ENCODE results near the gene BAG3.

Gene BAG3

DNA sequence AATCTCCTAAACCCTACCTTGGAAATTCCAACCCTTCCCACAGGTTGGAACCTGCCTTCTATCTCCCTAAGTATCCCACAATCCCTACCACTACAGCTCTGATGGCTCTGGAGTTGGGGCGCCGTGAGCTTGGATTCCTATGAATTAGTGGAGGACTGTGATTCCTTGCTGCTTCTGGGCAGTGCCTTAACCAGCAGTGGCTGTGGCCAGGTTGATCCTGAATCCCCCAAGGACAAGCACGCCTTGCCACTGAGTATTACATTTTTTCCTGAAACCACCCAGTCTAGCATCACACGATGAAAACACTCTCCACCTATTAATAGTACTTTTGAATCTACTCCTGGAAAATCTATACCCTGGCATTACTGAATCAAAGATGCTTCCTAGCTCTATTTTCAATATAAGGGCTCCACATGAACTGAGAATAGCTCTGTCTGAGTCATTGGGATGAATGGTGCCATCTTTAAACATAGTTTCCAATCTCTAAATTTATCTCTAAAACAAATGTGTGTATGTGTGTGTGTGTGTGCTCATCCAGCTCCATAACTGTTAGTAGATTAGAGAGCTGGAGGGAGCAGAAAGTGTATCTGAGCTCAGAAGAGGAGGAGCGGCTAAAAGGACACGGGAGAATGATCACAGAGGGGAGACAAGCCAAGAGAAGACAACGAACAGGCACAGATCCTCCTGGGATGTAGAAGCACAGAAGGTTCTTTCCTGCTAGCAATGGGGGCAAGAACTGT is 62.7 kb downstream of the BAG3 start:
- TF ChIP-seq ZNF274 (IDR thresholded peaks at IDR 0.05; ENCODE audit: low read depth, low read length) = no peak
- no peak overlapping the region for H3K4me3 ChIP-seq (ENCODE audit: low read length)

DNA sequence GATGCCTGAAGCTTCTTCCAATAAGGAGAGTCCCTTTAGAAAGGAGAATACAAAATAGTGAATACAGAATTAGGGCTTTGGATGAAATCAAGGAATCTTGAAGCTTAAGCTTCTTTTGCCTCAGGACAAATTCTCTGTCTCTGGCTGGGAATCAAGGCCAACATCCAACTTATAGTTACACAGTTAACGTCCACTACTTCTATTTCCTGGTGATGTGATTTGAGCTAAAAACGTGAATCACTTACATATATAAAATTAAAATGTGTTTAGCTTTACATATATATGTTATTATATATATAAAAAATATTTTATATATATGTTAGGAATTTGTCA is 63.3 kb downstream of the BAG3 start:
- TF ChIP-seq ZNF274 (IDR thresholded peaks at IDR 0.05; ENCODE audit: low read depth, low read length) = no peak
- no peak overlapping the region for H3K4me3 ChIP-seq (ENCODE audit: low read length)

DNA sequence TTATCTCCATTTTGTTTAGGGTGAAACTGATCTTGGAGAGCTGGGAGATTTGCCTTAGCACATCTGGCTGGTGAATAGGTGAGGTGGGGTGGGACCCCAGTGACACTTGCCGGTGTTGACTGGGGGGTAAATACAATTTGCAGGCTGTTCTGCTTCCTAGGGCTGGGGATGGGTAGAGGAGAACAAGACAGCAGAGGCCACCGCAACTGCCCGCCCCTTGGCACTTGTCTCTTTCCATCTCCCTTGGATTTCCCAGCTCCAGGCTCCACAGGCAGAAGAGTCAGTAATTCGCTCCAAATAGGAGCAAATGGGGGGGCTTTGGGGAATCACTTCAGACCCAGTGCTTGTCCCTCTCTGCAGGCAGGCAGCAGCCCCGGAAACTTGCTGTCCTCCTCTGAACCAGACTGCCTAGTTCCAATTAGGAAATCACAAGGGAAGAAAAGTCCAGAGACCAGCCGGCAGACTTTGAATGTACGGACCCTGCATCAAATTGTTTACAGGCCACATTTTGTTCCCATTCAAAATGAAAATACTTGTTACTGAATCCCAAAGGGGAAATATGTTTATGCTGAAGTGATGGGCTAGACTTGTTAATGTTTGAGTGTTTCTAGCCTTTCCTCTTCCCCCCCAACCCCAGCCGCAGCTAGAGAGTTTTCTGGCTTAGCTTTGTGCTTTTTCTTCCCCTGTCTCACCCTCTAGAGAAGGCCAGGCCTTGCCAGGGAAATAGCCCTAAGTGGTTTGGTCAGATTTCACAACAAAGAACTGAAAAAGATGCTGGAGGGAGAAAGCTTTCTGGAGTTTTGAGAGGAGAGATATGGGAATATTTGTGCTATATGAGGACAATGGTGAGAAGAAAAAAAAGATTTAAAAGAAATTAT is 64.7 kb downstream of the BAG3 start:
- TF ChIP-seq ZNF274 (IDR thresholded peaks at IDR 0.05; ENCODE audit: low read depth, low read length) = no peak
- H3K4me3 ChIP-seq (ENCODE audit: low read length) = no peak overlapping the region

DNA sequence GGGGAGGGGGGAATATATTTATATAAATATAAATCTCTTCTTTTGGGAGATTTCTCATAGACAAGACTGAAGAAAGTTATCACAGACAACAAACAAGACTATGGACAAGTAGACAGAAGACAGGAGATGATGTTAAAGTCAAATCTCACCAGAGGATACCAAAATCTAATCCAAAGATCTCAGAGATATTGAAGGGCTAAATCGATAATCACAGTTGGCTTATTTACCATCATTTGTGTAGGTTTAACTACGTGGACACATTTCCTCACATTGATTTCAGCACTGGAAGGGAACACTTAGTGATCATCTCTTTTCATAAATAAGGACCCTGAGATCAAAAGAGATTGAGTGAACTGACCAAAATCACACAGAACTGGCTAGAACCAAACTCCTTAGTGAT is 72.0 kb downstream of the BAG3 start:
- TF ChIP-seq ZNF274 (IDR thresholded peaks at IDR 0.05; ENCODE audit: low read depth, low read length) = no peak
- no peak overlapping the region for H3K4me3 ChIP-seq (ENCODE audit: low read length)

DNA sequence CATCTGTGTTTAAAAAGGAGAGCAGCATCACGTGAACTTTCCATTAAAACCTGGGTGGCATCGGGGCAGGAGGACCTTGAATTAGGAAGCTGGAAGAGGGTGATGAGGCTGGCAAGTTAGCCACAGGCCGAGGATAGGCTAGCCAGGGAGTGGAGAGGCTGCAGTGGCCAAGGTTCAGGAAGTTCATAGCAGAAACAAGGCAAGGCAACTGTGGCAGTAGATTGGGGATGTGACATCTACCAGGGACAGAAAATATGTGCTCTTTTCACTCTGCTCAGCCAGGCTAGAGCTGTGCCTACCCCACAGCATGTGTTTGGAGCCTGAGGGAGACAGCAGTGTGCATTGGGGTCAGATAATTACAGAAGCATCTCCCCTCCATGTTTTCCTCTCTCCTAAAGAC is 72.4 kb downstream of the BAG3 start:
- H3K4me3 ChIP-seq (ENCODE audit: low read length) = no peak overlapping the region

DNA sequence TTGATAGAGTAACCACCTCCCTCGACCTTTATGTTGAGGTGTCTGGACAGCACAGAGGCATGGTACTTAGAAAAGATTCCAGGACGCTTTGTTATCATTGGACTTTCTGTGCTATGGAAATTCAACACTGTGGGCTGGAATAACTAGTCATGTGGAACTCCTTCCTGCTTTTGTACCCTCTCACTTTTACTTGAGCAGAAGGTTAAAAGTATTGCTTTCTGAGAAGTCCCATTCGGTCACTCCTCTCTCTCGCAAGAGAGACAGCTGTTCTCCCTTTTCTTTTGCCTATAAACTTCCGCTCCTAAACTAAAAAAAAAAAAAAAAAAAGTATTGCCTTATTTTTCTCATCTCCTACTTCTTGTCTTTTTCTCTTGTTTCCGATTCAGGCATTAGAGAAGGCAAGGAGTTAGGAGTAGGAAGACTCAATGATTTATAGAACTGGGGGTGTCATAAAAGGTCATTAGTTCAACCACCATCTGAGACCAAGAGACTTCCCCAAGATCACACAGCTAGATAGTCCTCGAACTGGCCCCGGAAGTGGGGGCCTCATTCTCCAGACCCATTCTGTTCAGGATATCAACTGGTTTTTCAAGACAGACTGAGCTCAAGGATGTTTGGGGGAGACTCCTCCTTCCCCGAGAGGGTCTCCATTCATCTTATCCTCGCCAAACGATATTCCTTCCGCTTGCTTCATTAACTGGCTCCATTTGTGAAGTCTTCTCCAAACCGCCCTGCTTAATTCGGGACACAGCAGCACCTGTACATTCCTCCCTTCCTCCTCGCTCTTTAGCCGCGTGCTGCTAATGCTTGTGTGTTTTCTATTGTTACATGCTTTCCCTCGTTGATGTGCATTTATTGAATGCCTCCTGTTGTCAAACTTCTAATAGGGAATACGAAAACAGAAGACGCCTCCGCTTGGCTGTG is 73.7 kb downstream of the BAG3 start:
- H3K4me3 ChIP-seq (ENCODE audit: low read length) = peak overlapping the region; percentile 64; the same call in 1 of the 2 replicates
- TF ChIP-seq ZNF274 (IDR thresholded peaks at IDR 0.05; ENCODE audit: low read depth, low read length) = no peak

More for the DNA sequence above, 72.4 kb downstream of the BAG3 start:
- no peak for TF ChIP-seq ZNF274 (IDR thresholded peaks at IDR 0.05; ENCODE audit: low read depth, low read length)

DNA sequence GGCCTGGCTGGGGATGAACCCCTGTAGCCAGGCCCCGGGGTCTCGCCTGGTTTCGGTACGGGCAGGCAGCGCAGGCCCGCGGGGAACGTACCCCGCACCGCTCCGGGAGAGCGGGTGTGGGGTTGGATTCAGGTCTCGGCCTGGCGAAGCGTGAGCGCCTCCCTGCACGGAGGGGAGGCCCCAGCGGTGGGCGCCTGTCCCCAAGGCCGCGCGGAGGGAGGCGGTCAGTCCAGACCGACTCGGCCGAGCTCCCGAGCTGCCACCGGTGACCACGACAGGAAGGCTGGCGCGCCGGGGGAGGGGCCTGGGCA is 74.3 kb downstream of the BAG3 start:
- no peak for TF ChIP-seq ZNF274 (IDR thresholded peaks at IDR 0.05; ENCODE audit: low read depth, low read length)
- H3K4me3 ChIP-seq (ENCODE audit: low read length) = peak overlapping the region; percentile 64; the same call in 1 of the 2 replicates

DNA sequence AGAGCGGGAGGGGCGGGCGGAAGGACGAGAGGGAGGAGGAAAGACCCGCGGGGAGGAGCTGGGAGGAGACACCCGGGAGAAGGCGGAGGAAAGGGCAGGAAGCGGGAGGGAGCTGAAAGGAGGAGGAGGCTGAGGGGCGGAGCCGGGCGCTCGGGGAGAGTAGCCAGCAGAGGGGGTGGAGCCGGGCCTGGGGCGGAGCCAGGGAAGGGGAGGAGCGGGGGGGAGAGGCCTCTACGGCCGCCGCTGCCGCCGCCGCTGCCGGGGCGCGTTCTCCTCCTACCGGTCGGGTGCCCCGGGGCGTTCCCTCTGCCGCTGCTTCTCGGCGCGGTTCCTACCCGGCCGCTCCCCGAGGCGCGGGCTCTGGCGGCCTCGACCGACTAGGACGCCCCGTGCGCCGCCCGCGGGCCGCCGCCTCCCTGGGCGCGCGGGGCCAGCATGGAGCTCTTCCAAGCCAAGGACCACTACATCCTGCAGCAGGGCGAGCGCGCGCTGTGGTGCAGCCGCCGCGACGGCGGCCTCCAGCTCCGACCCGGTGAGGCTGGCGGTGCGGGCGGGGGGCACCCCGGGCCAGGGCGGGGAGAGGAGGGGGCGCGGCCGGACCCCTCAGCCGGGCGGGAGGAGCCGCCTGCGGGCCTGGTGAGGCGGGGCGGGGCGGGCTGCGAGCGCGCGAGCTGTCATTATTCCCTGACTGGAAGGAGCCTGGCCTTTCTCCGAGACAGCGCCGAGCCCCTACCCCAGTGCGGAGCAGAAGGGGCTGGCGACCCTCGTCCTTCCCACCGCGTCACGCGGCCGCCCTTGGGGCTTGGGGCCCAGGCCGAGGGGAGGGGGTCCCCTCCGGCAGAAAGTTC is 74.9 kb downstream of the BAG3 start, which contains the start of gene INPP5F:
Gene INPP5F (plus strand): TSS at position 223 of the 848 bp plus-strand sequence. CDS start 213 bp downstream, at position 436.
- H3K4me3 ChIP-seq (ENCODE audit: low read length) = peak within 1 kb of the TSS; percentile 67
- TF ChIP-seq ZNF274 (IDR thresholded peaks at IDR 0.05; ENCODE audit: low read depth, low read length) = no peak

DNA sequence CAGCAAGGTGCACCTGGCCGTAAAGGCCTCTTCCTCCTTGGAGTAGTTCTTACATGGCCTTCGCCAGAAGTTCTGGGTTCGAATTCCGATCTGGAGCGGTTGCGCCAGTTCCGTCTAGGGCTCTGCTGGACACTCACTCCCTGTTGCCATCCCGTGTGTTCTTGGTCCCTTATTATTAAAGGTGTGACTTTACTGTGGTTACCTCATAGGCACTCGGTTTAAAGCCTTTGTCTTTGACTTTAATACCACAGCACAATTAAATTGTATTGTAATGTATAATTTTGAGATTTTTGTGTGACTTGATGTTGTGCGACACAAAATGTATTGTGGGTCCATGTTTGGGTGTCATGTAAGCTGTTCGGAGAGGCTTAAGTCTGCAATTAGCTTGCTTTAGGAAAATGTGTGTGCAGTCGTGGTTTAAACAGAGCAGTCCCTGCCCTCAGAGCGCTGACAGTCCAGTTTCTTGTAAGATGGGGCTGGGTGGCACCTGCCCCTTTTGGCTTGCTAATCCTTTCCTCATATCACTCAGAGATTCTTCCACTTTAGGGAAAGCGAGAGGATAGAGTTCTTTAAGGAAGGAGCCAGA is 75.6 kb downstream of the BAG3 start:
- no peak for TF ChIP-seq ZNF274 (IDR thresholded peaks at IDR 0.05; ENCODE audit: low read depth, low read length)
- H3K4me3 ChIP-seq (ENCODE audit: low read length) = peak overlapping the region; percentile 67
